Adrenal gland (tissue), 5 donors: ENCODE measurements around the gene RPS14.

Experiments used
- CTCF ChIP-seq, 6 experiments: fragments of 450-650 bp in 4 of 6; fragments of 200-600 bp in 2 of 6; sonication (generic) in 1 of 6; IDR thresholded peaks; 1 replicate in 5 of 6; 2 replicates in 1 of 6; pipeline versions ENCODE4 v1.5.1 to v1.8.0; 2016 to 2021; ENCODE audit warnings: antibody characterized with exemption in 6 of 6, mild to moderate bottlenecking in 2 of 6, moderate library complexity in 1 of 6
- POLR2A ChIP-seq, 2 donors: fragments of 450-650 bp; IDR thresholded peaks; one replicate each; pipeline ENCODE4 v1.6.1; 2017; ENCODE audit warnings: antibody characterized with exemption in 2 of 2, mild to moderate bottlenecking in 2 of 2, moderate library complexity in 1 of 2
- donor health status: DM: no; HTN: no; CAD: no.

DNA sequence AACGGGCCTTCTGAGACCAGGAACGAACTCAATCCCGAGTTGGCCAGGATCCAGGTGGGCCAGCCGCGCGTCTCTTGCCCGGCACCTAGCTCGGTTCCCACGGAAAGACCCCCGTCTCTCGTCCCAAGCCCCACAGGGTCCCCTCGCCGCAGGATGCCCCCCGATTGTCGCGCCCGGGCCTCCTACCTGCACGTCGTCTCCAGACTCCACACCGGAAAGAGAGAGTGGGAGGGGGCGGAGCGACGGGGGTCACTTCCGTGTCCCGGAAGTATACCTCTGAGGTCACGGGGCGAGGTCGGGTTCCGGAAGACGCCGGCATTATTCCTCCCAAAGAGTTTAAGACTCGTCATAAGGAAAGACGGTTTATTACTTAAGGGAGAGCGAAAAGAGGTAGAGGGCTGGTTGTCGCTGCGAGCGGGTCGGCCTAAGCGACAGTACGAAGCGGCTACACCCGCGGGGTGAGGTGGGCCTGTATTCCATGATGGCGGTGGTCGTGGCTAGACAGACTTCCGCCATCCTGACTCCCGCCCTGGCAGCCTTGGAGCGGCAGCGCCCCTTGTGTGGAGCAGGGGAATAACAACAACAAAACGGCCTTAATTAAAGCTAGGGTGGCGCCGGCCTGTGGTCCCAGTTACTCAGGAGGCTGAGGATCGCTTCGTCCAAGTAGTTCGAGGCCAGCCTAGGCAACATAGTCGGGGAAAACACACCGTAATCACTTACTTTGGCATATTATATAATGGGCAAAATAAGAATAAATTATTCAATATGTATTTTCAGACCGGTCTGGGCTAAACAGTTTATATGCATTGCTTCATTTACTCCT, at the start of gene RPS14:
- TF ChIP-seq CTCF (IDR thresholded peaks at IDR 0.05) (peak; percentile 91 to 98 (median 95)), POLR2A (IDR thresholded peaks at IDR 0.05) (peak; percentile 71 to 75)
